GM20431 (cell line): ENCODE data around the gene SVIL.
"Not testable (repeated sequence)": the region's sequence is repeated elsewhere in the genome, so short reads cannot be mapped to it uniquely, and the experiment has no call there.

ENCODE experiments used
- in situ Hi-C: fragments of 300-500 bp; cut with MseI, MboI; formaldehyde crosslinking; loops from one replicate; pipeline ENCODE4 v1.15.0; 2020; ENCODE audit warnings: low sequenced_read_pairs; ENCODE audit not compliant: unreplicated experiment

Gene SVIL

GRCh38 chr10:29502351-29502750, 132.4 kb downstream of the SVIL start:
- in situ Hi-C loops = no loop called here

DNA sequence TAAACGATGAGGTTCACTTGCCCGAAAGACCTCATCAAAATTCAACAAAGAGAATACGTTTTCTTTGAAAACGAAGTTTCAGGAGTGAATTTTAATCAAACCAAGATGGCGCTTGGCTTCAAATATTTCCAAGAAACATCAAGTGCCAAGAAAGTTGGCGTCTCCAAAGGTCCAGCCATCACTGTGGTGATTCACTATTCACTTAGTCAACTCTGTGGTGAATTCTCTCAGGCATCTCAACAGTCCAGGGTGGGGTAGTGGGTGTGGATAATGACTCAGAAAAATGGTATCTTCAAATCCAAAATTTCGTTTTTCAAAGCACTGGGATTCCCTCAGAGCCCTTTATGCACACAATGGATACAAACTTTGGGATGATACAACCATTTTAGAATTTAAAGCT, 133.1 kb downstream of the SVIL start:
- in situ Hi-C loops = no loop called here

DNA sequence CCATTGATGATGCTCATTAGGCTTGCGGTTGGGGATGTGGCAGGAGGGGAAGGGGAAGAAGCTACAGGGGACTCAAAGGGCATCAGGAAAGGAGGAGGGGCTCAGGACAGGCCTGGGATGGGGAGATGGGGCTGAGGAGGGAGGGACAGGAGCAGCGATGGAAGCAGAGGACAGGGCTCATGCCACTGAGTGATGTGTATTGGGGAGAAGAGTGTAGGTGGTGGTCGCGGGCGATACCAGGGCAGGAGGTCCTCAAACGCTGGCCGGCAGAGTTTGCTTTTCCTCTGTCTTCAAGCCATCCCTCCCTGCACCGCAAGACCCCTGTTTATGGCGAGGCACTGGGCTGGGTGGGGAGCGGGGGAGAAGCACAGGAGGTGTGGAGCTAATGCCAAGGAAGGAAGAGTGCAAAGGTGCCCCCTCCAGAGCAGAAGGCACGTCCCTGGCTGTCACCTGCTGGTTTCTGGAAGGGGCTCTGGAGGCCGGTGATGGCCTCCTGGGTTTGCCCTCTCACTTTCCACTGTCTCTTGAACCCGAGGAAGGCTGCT, 134.7 kb downstream of the SVIL start:
- in situ Hi-C loops = no loop called here

GRCh38 chr10:29496341-29497162, 138.2 kb downstream of the SVIL start:
- in situ Hi-C loops = no loop called here

- in situ Hi-C loops = no loop called here
Measured at GRCh38 chr10:29495366-29495765, 139.4 kb downstream of the SVIL start.

GRCh38 chr10:29493697-29494096, 141.1 kb downstream of the SVIL start:
- in situ Hi-C loops = no loop called here

GRCh38 chr10:29492774-29493173, 142.0 kb downstream of the SVIL start:
- in situ Hi-C loops = no loop called here

DNA sequence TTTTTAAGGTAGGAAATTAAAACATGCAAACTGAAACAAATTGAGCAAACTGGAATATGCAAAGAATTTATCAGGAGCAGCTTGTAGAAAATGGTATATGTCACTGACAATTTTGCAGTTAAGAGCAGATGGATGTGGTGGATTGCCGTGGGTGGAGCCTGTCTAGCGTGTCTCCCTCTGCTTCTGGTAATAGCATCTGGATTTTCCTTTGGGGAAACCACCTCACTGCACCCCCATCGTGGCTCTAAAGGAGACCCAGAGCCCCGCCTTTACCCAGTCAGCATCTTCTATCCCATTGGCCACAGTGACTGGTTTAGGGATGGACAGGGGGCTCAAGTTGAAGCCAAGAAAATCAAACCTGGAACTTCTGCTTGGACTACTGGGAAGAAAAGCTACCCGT, 142.9 kb downstream of the SVIL start:
- in situ Hi-C loops = no loop called here

- in situ Hi-C loops = not testable (repeated sequence)
Measured at GRCh38 chr10:29490781-29491280, 143.9 kb downstream of the SVIL start.

DNA sequence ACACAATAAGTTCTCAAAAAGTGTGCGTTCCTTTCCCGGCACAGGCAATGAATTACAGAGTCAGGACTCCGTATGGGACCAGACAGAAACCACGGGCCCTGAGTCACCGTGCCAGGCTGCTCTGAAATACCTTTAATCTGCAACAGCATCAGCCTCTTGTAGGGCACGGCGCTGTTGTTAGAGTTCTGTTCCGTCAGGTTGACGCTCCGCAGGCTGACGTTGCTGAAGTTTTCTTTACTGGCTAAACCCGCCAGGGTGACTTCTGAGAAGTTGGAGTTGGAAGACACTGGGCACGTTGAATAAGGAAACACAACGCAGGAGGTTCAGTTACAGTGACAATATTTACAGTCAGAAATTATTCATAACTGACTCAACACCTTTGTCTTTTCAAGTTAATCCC, 146.3 kb downstream of the SVIL start:
- in situ Hi-C loops = not testable (repeated sequence)

DNA sequence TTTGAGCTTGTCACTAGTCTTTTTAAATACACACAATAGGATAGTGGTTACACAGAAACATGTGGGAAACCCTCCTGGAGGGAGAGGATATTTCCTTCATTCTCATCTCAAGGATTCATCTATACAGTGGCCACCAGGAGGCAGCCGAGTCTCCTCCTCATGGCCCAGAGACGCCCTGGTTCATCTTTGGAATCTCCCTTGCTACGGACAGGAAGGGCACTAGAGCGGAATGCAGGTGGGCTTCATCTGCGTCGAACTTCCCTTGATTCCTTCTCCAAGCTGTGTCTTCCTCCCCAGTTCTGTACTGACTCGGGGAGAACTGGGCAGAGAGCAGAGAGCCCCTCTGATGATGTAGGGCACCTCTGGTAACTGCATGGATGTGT, 146.9 kb downstream of the SVIL start:
- in situ Hi-C loops = not testable (repeated sequence)

DNA sequence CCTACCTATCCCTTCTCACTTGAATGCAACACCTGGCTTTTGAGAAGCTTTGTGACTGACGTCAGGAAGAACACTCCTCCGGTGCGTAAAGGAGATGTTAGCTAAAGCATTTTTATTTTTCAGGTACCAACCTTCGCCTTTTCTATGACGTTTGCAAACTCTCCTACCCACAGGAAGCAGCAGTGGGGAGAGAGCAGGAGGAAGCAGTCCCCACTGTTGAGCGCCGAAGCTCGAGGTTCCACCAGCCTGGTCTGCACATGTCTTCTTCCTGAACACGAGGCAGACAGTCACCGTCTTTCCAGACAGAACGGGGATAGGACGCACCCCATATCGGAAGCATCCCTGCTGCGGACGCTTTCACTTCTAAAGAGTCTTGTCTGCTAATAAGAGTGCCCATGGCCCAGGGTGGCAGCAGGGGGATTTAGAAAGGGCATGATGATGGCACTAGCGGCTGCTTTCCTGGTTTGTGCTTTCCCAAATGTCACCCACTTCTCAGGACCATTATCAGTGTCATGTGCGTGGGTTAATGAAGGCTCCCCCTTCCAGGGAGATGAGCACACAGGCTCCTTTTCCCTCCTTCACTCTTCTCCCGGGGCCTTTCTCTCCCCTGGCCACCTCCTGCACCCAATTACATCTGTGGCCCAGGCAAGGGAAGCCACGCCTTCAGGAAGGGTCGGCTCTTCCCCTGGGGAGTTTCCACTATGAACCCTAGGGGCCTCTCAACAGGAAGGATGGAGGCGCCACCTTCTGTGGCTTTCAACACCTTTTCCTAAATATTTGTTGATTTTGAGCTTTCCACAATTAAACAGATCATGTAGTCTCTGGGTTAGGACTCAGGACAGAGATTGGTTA, 147.5 kb downstream of the SVIL start:
- in situ Hi-C loops = not testable (repeated sequence)

DNA sequence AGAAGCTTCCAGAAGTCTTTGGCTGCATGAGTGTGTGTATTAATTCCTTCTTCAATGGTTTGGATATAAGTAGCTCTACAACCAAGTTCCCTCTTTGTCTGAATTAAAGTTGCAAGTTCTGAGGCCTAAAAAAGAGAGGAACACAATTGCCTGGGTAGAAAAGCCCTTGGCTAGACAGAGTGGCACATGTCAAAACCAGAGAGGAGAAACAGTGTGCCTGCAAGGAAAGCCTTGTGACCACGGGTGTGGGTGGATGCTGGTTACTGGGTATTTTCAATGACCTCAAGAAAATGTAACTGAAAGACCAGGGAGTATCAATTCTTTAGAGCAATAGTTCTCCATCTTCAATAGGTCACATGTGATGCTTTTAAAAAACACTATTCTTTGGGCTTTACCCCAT, 148.3 kb downstream of the SVIL start:
- in situ Hi-C loops = no loop called here

- in situ Hi-C loops = not testable (repeated sequence)
Measured at GRCh38 chr10:29484677-29485076, 150.1 kb downstream of the SVIL start.

DNA sequence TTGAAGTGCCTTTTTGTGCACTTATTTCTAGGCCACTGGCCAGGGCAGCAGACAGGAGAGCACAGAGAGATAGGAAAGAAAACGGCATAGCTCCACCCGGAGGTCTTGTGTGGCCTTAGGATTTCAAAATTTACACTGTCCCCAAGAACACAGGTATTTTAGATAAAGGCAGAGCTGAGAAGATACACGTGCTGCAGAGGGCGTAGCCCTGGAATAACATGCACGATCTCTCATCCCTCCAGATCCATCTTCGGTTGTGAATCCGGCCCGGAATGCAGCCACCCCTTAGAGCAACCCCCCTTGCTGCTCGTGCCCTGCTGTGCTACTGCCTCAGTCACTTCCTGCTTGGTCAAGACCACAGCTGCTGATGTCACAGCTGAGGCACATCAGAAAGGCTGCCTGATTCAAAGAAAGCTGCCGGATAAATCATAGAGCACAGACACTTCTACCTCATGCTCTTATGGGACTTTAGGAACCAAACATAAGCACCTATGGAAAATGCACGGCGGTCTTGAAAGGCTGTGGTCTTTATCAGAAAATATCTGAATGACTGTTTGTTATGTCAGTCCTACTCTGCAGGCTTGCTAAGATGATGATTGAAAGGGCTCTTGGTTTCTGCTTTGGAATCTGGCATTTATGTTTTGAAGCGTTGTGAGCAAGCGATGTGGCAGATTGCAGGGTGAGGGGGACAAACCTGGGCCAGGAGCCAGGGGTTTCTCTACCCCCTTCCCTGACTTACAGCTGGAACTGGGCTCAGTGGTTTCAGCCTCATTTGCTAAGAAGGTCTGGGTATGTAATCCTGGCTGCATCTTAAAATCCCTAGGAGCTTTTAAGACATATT, 152.0 kb downstream of the SVIL start:
- in situ Hi-C loops = no loop called here

- in situ Hi-C loops = no loop called here
Measured at GRCh38 chr10:29481906-29482440, 152.8 kb downstream of the SVIL start.

GRCh38 chr10:29479981-29480954, 154.5 kb downstream of the SVIL start:
- in situ Hi-C loops = no loop called here

GRCh38 chr10:29479081-29479925, 155.5 kb downstream of the SVIL start:
- in situ Hi-C loops = no loop called here
